HG03108 (cell line): Measurements from ENCODE around the gene TERT.

Source experiments
- ATAC-seq: cut with Tn5 transposase; IDR thresholded peaks from one replicate; pipeline ENCODE4 v1.9.1; 2021; ENCODE audit warnings: moderate library complexity; ENCODE audit not compliant: unreplicated experiment

Gene TERT

DNA sequence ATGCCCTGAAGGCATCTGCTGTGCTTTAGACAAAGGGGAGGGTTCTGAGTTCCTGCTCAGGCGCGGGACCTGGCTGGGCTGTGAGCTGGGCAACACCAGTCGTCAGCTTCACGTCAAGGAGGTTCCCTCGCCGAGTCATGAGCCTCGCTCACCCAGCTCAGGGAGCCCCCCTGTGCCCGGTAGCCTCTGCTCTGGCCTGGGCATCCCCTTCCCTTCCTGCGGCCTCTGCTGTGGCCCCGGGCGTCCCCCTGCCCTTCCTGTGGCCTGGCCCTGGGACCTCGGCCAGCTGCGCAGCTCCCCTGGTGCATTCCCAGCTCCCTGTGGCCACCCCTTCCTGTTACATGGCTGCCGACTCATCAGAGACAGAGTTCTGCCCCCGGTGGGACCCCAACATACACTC lies 29.8 kb downstream of the TERT start:
- no peak for ATAC-seq

DNA sequence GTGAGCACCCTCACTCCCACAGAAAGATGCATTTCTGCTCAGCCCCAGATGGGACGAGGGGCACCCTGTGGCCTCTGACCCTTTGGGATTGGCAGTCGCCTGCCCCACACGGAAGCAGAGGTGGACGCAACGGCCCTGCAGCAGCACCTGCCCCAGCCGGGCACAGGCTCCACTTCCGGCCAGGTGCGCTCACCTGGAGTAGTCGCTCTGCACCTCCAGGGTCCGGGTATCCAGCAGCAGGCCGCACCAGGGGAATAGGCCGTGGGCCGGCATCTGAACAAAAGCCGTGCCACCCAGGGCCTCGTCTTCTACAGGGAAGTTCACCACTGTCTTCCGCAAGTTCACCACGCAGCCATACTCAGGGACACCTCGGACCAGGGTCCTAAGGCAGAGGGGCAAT lies 30.7 kb downstream of the TERT start:
- ATAC-seq: no peak

DNA sequence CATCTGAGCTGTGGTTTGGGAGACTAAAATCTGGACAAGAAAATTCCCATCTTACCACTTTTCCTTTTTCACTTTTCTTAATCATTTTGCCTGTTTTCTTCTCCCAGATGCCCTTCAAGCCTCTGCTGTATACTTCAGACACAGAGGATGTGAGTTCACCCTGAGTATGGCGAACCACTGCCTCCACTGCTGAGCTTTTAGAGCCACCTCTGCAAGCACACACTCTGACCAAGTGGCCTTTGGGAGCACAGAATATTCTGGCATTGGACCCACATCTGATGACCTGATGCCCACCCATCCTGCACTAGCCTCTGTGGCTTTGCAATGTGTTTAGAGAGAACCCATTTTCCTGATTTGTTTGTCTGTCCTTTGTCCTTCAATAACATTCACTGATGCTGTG lies 32.5 kb downstream of the TERT start:
- no peak for ATAC-seq

- no peak for ATAC-seq
Measured at GRCh38 chr5:1261643-1262042, 33.2 kb downstream of the TERT start.

- ATAC-seq: no peak
Measured at GRCh38 chr5:1259806-1260480, 34.9 kb downstream of the TERT start.

- ATAC-seq: no peak
Measured at GRCh38 chr5:1257841-1258240, 37.0 kb downstream of the TERT start.

DNA sequence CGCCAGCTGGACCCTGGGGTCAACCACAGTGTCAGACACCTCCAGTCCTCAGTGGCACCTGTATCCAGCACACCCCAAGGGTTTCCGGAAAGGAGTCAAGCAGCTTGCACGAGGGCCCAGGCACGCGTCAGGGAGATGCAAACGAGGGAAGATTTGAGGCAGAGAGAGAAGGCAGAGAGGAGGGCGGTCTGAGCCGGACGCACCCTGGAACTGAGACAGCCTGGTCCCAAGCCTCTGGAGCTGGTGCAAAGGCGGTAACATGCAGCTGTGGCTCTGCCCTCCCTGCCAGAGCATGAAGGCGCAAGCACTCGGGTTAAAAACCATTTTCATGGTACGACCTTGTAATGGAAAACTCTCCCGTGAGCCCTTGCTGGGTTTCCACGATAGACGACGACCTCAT lies 37.5 kb downstream of the TERT start:
- ATAC-seq: no peak

- no peak for ATAC-seq
Measured at GRCh38 chr5:1256776-1257175, 38.1 kb downstream of the TERT start.

- no peak for ATAC-seq
Measured at GRCh38 chr5:1255081-1255561, 39.7 kb downstream of the TERT start.

- ATAC-seq: no peak
Measured at GRCh38 chr5:1254196-1254595, 40.7 kb downstream of the TERT start.

DNA sequence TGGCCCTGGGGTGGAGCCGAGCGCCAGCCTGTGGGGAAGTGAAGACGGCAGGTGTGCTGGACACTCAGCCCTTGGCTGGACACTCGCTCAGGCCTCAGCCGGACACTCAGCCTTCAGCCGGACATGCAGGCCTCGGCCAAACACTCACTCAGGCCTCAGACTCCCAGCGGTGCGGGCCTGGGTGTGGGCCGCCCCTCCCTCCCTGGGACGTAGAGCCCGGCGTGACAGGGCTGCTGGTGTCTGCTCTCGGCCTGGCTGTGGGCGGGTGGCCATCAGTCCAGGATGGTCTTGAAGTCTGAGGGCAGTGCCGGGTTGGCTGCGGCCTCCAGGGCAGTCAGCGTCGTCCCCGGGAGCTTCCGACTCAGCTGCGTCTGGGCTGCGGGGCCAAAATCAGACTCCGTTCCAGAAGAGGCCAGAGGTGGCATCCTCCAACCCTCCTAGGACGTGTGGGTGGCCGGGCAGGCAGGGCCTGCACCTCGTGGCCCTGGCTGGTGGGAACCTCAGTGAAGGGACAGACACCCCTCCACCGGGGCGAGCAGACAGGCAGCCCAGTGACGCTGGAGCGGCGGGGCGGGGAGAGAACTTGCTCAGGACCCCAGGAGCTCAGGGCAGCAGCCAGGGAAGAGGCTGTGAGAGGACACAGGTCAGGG lies 41.3 kb downstream of the TERT start:
- ATAC-seq: no peak

DNA sequence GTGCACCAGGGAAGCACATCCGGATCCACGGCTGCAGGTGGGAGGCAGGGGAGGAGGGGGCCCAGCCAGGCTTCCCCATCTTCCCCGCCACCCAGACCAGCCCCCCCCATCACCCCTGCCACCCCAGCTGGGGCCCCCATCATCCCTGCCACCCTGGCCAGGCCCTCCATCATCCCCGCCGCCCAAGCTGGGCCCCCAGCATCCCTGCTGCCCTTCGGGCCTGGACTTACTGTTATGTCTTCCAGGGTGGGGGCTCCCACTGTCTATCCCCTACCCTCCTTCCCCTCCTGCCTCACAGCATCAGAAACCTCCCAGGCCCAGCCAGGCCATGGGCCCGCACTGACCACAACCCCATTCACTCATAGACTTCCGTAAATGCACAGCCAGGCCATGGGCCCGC lies 42.2 kb downstream of the TERT start:
- no peak for ATAC-seq

- ATAC-seq: no peak
Measured at GRCh38 chr5:1251678-1252580, 42.9 kb downstream of the TERT start.

DNA sequence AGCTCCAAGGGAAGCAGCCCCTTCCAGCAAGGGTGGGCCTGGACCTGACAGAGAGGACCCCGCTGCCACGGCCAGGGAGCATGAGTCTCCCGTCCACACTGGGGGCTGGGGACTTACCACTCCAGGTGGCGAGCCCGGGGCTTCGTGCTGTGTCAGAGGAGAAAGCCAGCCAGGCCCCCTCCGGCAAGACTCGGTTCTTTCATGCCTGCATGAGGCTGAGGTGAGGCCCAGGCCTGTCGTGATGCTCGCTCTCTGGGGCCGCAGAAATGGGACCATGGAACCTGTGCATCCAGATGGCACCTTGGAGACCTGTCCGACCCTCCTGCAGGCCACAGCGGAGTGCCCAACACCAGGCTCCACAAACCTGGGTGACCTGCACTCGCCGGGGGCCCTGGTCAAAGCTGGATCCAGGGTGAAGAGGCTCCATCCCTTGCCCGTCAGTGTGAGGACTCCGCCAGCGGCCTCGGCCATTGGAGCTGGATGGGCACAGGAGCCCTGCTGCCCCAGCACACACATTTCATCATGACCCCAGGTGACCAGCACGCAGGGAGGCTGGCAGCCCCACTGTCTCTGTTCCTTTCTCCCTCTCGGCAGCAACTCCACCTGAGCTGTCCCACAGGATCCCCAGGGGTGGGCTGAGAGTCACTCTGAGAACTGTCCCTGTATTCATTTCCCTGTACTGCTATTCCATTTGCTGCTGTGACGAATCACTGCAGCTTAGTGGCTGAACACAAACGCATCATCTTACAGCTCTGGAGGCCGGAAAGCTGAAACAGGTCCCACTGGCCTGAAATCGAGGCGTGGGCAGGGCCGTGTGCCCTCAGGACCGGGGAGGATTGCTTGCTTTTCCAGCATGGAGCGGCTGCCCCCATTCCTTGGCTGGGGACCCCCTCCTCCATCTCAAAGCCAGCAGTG lies 45.2 kb downstream of the TERT start:
- no peak for ATAC-seq

DNA sequence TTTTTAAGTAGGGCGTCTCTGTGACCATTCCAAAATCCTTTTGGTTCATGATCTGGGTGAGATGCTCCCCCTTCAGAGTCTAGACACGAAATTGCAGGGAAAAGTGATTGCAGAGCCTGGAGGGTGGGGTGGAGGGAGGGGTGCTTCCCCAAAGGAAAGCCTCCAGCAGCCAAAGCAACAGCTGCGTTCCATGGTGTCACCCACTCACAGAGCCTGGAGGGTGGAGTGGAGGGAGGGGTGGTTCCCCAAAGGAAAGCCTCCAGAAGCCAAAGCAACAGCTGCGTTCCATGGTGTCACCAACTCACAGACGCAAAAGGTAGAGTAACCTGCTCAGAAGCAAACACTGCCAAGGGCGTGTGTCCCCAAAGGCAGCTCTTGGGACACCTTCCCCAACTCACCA lies 47.1 kb downstream of the TERT start:
- ATAC-seq: no peak

- no peak for ATAC-seq
Measured at GRCh38 chr5:1246711-1247431, 48.0 kb downstream of the TERT start.

- no peak for ATAC-seq
Measured at GRCh38 chr5:1245905-1246576, 48.8 kb downstream of the TERT start.

DNA sequence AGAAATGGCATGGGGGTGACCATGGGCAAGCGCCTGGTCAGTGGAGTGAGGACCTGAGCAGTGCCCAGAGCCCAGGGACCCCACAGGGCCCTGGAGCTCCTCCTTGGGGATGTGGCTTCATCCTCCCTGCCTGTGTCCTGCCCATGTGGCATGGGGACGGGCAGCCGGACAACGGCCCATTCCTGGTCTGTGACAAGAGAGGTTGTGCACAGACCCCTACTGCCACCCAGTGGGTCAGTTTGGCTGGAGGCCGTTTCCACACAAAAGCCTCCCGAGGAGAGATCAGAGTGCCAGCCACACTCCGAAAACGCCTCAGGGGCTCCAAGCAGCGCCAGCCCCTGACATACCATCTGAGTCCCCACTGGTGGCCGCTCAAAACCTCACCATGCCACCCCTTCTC lies 49.9 kb downstream of the TERT start:
- ATAC-seq: no peak

DNA sequence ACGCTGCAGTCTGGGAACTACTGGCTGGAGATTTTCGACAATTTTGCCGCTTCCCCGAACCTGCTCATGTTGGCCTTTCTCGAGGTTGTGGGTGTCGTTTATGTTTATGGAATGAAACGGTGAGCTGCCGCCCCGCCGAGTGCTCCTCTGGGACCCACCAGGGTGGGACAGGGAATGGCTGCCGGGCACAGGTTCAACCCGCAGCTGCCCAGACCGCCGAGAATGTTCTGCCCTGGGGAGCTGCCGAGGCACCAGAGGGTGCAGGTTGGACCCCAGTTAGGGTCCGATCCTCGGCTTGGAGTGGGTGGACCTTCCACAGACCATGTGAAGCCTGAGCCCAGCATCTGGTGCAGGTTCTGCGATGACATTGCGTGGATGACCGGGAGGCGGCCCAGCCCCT lies 50.6 kb downstream of the TERT start:
- ATAC-seq: no peak
